ENCODE measurements around the gene CPPED1. TPM values are rescaled to one million over a fixed set of nuclear protein-coding genes. Genes with fewer than 3 reads are reported as not detected.
A peak's percentile ranks its signal among the peaks of the same experiment; 100 is the strongest.

The CPPED1 gene
- polyA plus RNA-seq, 3 donors = 100 to 292 (median 259) TPM

DNA sequence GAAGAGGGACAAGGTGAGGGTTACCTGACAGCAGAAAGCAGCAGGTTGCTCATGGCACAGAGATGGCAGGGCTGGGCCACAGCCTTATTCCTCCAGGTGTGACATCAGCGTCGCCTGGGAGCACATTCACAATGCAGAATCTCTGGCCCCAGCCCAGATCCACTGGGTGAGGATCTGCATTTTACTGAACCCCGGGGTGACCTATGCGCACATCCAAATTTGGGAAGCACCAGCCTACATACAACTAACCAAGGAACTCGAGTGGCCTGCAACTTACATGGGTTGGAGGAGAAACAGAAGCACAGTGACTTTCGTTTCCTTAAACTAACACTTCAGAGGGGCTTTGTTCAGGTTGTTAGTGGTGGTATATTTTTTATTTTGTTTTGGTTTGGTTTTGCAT is 17.6 kb downstream of the CPPED1 start:
- Mint-ChIP-seq H3K9me3 (peaks cover 2 to 22% (median 9%) of the 10 kb centered on the region in 7 donors), H3K27ac (peak overlapping the region in 1 of 7 donors; percentile 6), H3K36me3 (peaks cover 49 to 66% of the 10 kb centered on the region in 2 donors), H3K27me3 (ENCODE audit: low read depth in 3 of 3) (peaks cover 0 to 2% (median 2%) of the 10 kb centered on the region in 3 donors), H3K4me3 (no peak overlapping the region), H3K4me1 (peaks cover 8% of the 10 kb centered on the region)
- H3K27me3 ChIP-seq (ENCODE audit: control insufficient read depth in 2 of 2, insufficient read depth in 2 of 2, low read length in 2 of 2) = no peaks in the 10 kb centered on the region
- H3K27ac ChIP-seq (ENCODE audit: low read depth in 1 of 2, low read length in 2 of 2) = no peak overlapping the region
- WGBS (ENCODE audit: insufficient coverage) = 95% methylated on average over 2 of the region's 6 CpGs
- no peak for DNase-seq
- TF ChIP-seq, protein P1, sequence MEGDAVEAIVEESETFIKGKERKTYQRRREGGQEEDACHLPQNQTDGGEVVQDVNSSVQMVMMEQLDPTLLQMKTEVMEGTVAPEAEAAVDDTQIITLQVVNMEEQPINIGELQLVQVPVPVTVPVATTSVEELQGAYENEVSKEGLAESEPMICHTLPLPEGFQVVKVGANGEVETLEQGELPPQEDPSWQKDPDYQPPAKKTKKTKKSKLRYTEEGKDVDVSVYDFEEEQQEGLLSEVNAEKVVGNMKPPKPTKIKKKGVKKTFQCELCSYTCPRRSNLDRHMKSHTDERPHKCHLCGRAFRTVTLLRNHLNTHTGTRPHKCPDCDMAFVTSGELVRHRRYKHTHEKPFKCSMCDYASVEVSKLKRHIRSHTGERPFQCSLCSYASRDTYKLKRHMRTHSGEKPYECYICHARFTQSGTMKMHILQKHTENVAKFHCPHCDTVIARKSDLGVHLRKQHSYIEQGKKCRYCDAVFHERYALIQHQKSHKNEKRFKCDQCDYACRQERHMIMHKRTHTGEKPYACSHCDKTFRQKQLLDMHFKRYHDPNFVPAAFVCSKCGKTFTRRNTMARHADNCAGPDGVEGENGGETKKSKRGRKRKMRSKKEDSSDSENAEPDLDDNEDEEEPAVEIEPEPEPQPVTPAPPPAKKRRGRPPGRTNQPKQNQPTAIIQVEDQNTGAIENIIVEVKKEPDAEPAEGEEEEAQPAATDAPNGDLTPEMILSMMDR (IDR thresholded peaks at IDR 0.05) = no peak
- H3K4me3 ChIP-seq (replicated peaks in 1 of 3; ENCODE audit: low read depth in 2 of 3, low read length in 3 of 3) = no peak overlapping the region
- no peaks in the 10 kb centered on the region for H3K4me1 ChIP-seq (ENCODE audit: control insufficient read depth in 1 of 2, insufficient read depth in 2 of 2, low read length in 2 of 2)
- H3K79me2 ChIP-seq (ENCODE audit: insufficient read depth, low read length) = peaks cover 96% of the 10 kb centered on the region
- H3K36me3 ChIP-seq (replicated peaks in 1 of 2; ENCODE audit: control insufficient read depth in 1 of 2, insufficient read depth in 2 of 2, low read length in 2 of 2) = peaks cover 20 to 82% of the 10 kb centered on the region in 2 donors
- no peak overlapping the region for H3K9ac ChIP-seq (ENCODE audit: insufficient read depth, low read length, poor library complexity, severe bottlenecking)
- intact Hi-C loops (cut with micrococcal nuclease) = no loop called here
- H3K4me2 ChIP-seq (replicated peaks; ENCODE audit: extremely low read depth, low read length, poor library complexity, severe bottlenecking) = no peak overlapping the region
- H2AFZ ChIP-seq (ENCODE audit: insufficient read depth, low read depth, low read length, poor library complexity, severe bottlenecking) = no peak overlapping the region
- H3K9me3 ChIP-seq (replicated peaks in 1 of 2; ENCODE audit: control insufficient read depth in 1 of 2, insufficient read depth in 1 of 2, low read length in 2 of 2) = peaks cover 6 to 18% of the 10 kb centered on the region in 2 donors
- H4K20me1 ChIP-seq (ENCODE audit: insufficient read depth, low read length) = peaks cover 100% of the 10 kb centered on the region

DNA sequence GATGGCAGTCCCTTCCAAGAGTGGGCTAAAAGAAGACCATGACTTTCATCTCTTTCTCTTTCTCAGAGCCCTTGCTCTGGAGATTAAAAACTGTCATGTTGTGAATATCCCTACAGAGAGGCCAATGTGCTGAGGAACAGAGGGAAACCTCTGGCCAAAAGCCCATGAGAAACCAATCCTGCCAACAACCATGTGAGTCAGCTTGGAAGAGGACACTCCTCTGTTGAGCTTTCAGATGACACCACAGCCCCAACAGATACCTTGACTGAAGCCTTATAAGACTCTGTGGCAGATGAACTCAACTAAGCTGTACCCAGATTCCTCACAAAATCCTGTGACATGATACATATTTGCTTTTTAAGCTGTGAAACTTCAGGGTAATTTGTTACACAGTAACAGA is 19.6 kb downstream of the CPPED1 start:
- Histone ChIP-seq H3K36me3 (replicated peaks in 1 of 2; ENCODE audit: control insufficient read depth in 1 of 2, insufficient read depth in 2 of 2, low read length in 2 of 2) (peaks cover 40 to 88% of the 10 kb centered on the region in 2 donors), H3K9me3 (replicated peaks in 1 of 2; ENCODE audit: control insufficient read depth in 1 of 2, insufficient read depth in 1 of 2, low read length in 2 of 2) (peaks cover 6 to 18% of the 10 kb centered on the region in 2 donors), H2AFZ (ENCODE audit: insufficient read depth, low read depth, low read length, poor library complexity, severe bottlenecking) (no peak overlapping the region), H4K20me1 (ENCODE audit: insufficient read depth, low read length) (peaks cover 100% of the 10 kb centered on the region), H3K9ac (ENCODE audit: insufficient read depth, low read length, poor library complexity, severe bottlenecking) (no peak overlapping the region), H3K79me2 (ENCODE audit: insufficient read depth, low read length) (peaks cover 92% of the 10 kb centered on the region), H3K27me3 (ENCODE audit: control insufficient read depth in 2 of 2, insufficient read depth in 2 of 2, low read length in 2 of 2) (no peaks in the 10 kb centered on the region), H3K4me2 (replicated peaks; ENCODE audit: extremely low read depth, low read length, poor library complexity, severe bottlenecking) (no peak overlapping the region), H3K4me3 (replicated peaks in 1 of 3; ENCODE audit: low read depth in 2 of 3, low read length in 3 of 3) (no peak overlapping the region), H3K27ac (ENCODE audit: low read depth in 1 of 2, low read length in 2 of 2) (peak overlapping the region in 1 of 2 donors; percentile 59), H3K4me1 (ENCODE audit: control insufficient read depth in 1 of 2, insufficient read depth in 2 of 2, low read length in 2 of 2) (no peaks in the 10 kb centered on the region)
- Mint-ChIP-seq H3K27me3 (ENCODE audit: low read depth in 3 of 3) (peaks cover 0 to 2% (median 1%) of the 10 kb centered on the region in 3 donors), H3K4me1 (peaks cover 7% of the 10 kb centered on the region), H3K9me3 (peaks cover 2 to 22% (median 9%) of the 10 kb centered on the region in 7 donors), H3K36me3 (peaks cover 57 to 76% of the 10 kb centered on the region in 2 donors), H3K27ac (peak overlapping the region in 4 of 7 donors; percentile 18 to 58 (median 40)), H3K4me3 (no peak overlapping the region)
- intact Hi-C loops (cut with micrococcal nuclease) = no loop called here
- no peak for DNase-seq
- TF ChIP-seq, protein P1 (IDR thresholded peaks at IDR 0.05) = no peak
